Type B pancreatic cell (in vitro differentiated cells): ENCODE measurements around the gene SLC8B1. TPM values are rescaled to one million over a fixed set of nuclear protein-coding genes. Genes with fewer than 3 reads are reported as not detected.

Source experiments
- DNase-seq: peaks from one replicate; pipeline ENCODE4 v3.0.0; 2021; ENCODE audit warnings: mixed read lengths; ENCODE audit not compliant: unreplicated experiment; ENCODE audit errors: extremely low spot score
- H3K27ac Mint-ChIP-seq: 2 replicates; pipeline ENCODE4 v1.8.0; 2021; ENCODE audit warnings: mild to moderate bottlenecking, mixed read lengths
- H3K27me3 Mint-ChIP-seq: 2 replicates; pipeline ENCODE4 v1.8.0; 2021; ENCODE audit warnings: mixed read lengths
- H3K36me3 Mint-ChIP-seq: 2 replicates; pipeline ENCODE4 v1.8.0; 2021; ENCODE audit warnings: mixed read lengths
- H3K4me1 Mint-ChIP-seq: one replicate; pipeline ENCODE4 v1.8.0; 2021; ENCODE audit warnings: mixed read lengths; ENCODE audit not compliant: unreplicated experiment
- H3K4me3 Mint-ChIP-seq: 2 replicates; pipeline ENCODE4 v1.8.0; 2021; ENCODE audit warnings: mild to moderate bottlenecking, mixed read lengths
- H3K9me3 Mint-ChIP-seq: 2 replicates; pipeline ENCODE4 v1.8.0; 2021; ENCODE audit warnings: mixed read lengths
- CTCF ChIP-seq: fragments of 200-600 bp; sonication (generic); conservative IDR thresholded peaks from 2 replicates; pipeline ENCODE4 v1.5.0; 2021; ENCODE audit warnings: antibody characterized with exemption, mild to moderate bottlenecking
- total RNA-seq: library from RNA; stranded (reverse); gene quantifications from 2 replicates; pipeline ENCODE4 v1.2.1, GENCODE V29; 2021; ENCODE audit warnings: low replicate concordance

Gene SLC8B1
- total RNA-seq, 1 donor from 2014 or later: 29.6 TPM

DNA sequence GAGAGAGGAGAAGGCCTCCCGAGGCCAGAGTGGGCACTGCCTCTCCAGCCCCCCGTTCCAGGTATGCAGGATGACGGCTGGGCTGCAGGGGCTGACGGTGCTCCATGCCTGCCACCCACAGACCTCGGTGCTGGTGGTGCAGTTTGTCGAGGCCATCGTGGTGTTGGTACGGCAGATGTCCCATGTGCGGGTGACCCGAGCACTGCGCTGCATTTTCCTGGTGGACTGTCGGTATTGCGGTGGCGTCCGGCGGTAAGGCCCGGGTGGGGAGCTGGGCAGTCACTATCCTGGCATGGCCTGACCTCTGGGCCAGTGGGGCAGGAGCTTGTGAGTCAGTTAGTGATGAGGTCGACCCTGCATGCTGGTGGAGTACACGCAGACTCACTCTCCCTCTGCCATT lies 66.3 kb downstream of the SLC8B1 start:
- DNase-seq: no peak
- Mint-ChIP-seq H3K9me3 (no peaks in the 10 kb centered on the region), H3K27me3 (no peaks in the 10 kb centered on the region), H3K4me3 (no peak overlapping the region), H3K36me3 (peaks cover 13% of the 10 kb centered on the region), H3K27ac (no peak overlapping the region), H3K4me1 (no peaks in the 10 kb centered on the region)
- TF ChIP-seq CTCF: no peak

DNA sequence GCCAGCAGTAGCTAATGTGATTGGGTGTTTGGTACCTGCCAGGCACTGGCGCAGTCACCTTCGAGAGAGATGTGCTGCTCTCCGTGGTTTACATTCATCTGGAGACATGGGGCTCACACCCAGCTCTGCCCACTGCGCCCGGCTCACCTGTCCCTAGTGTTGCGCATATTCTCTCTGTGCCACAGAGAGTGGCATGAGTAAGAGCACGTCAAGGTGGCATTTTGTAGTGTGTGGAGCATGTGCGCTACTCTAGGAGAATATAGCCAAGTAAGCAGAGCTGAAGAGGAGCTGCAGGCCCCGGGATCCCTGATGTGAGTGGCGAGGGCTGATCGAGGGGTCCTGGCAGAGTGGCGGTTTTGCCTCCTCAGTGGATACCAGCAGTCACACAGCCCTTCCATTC lies 66.8 kb downstream of the SLC8B1 start:
- TF ChIP-seq CTCF: no peak
- no peak overlapping the region for H3K4me3 Mint-ChIP-seq
- H3K27ac Mint-ChIP-seq: peak overlapping the region; percentile 80
- no peaks in the 10 kb centered on the region for H3K27me3 Mint-ChIP-seq
- H3K9me3 Mint-ChIP-seq: no peaks in the 10 kb centered on the region
- H3K4me1 Mint-ChIP-seq: no peaks in the 10 kb centered on the region
- DNase-seq: no peak
- peaks cover 13% of the 10 kb centered on the region for H3K36me3 Mint-ChIP-seq

GRCh38 chr12:113267621-113268020 lies 67.3 kb downstream of the SLC8B1 start:
- Mint-ChIP-seq H3K4me1 (no peaks in the 10 kb centered on the region), H3K27me3 (no peaks in the 10 kb centered on the region), H3K4me3 (no peak overlapping the region), H3K36me3 (peaks cover 13% of the 10 kb centered on the region), H3K27ac (peak overlapping the region; percentile 80), H3K9me3 (no peaks in the 10 kb centered on the region)
- TF ChIP-seq CTCF: no peak
- no peak for DNase-seq

GRCh38 chr12:113266106-113266895 lies 68.6 kb downstream of the SLC8B1 start:
- H3K4me1 Mint-ChIP-seq: peaks cover 5% of the 10 kb centered on the region
- H3K27me3 Mint-ChIP-seq: no peaks in the 10 kb centered on the region
- no peak for DNase-seq
- no peak for TF ChIP-seq CTCF
- H3K27ac Mint-ChIP-seq: peak overlapping the region; percentile 21
- peaks cover 13% of the 10 kb centered on the region for H3K36me3 Mint-ChIP-seq
- no peaks in the 10 kb centered on the region for H3K9me3 Mint-ChIP-seq
- no peak overlapping the region for H3K4me3 Mint-ChIP-seq

DNA sequence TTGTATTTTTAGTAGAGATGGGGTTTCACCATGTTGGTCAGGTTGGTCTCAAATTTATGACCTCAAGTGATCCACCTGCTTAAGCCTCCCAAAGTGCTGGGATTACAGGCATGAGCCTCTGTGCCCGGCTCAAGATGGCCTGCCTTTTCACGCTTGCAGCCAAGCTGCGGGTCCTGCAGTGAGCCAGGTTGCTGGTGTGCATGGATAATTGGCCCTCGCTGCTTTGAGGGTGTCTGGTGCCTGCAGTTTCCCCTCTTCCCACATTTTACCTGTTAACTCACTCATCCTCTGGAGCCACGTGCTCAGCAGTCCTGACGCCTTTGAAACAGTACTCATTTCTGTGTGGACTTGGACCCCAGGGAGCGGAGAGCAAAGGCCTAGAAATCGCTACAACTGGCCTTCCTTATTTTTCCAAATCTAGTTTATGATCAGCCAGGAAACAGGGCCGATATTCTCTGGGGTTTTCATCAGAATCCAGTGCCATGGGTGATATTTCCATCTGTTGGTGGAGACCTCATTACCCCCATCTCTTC lies 71.4 kb downstream of the SLC8B1 start:
- H3K9me3 Mint-ChIP-seq: no peaks in the 10 kb centered on the region

More for the DNA sequence above, 71.4 kb downstream of the SLC8B1 start:
- Mint-ChIP-seq H3K4me3 (no peak overlapping the region), H3K4me1 (peaks cover 19% of the 10 kb centered on the region), H3K27me3 (no peaks in the 10 kb centered on the region), H3K36me3 (peaks cover 12% of the 10 kb centered on the region), H3K27ac (no peak overlapping the region)
- no peak for DNase-seq
- TF ChIP-seq CTCF: no peak
